ENCODE results near the gene CCDC142. TPM values are rescaled to one million over a fixed set of nuclear protein-coding genes. Genes with fewer than 3 reads are reported as not detected.

CCDC142 gene
- total and polyA plus RNA-seq, 10 of the 15 experiments (the other 5 are each of a cell fraction or from before 2014, with no cell fraction given) = 0.93 to 16.9 (median 9.0) TPM

DNA sequence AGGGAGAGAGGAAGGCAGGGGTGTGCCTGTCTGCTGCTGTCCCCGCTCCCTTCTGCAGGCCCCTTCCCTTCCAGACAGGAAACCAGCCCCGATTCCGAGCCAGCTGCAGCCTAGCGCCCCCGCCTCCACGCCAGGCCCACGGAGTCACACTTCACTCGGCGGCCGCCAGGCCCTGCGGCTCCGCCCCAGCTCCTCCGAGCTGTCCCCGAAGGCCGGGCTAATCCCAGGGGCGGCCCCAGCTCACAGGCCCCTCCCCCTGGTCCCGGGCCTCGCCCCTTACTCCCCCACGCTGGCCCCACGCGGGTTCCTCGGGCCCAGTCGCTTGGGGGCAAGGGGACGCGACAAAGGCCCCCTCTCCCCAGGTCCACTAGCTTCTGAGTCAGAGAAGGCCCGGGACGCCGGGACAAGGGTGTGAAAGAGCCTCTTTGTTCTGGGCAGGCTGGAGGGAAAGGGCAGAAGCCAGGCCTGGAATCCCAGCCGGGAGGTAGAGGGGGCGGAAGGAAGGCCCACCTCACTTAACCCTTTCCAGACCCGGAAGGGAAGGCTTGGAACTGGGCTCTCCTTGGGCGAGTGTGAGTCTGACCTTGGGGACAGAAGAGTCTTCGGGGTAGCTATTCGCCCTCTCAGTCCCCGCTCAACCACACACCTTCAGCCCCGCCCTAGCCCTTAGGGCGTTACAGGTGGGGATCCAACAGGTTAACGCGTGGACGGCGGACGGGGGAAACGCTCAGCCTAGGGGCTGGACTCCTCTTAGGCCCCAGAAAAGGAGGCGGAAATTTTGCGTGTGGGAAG lies 42.2 kb downstream of the CCDC142 start (continued):
- TF ChIP-seq EGR1 (IDR thresholded peaks at IDR 0.05; ENCODE audit: borderline replicate concordance in 1 of 2, low read depth in 2 of 2, low read length in 2 of 2) (peak in 1 of 2 experiments; percentile 81; a peak in 2 of 3 replicates), MYB (IDR thresholded peaks at IDR 0.05; ENCODE audit: borderline replicate concordance, low read depth, low read length) (no peak), TARDBP (IDR thresholded peaks at IDR 0.05; ENCODE audit: borderline replicate concordance) (no peak), KDM1A (IDR thresholded peaks at IDR 0.05; ENCODE audit: borderline replicate concordance) (no peak), MEF2B (IDR thresholded peaks at IDR 0.05; ENCODE audit: partially characterized antibody, poor library complexity, severe bottlenecking) (peak; percentile 56), POLR2AphosphoS2 (IDR thresholded peaks at IDR 0.05; ENCODE audit: low read depth, low read length) (peak; percentile 44; the same call in 1 of the 2 replicates), SMAD5 (IDR thresholded peaks at IDR 0.05; ENCODE audit: low read depth) (0 out of 2 replicates have a peak, but pooled peaks have one; percentile 25)

DNA sequence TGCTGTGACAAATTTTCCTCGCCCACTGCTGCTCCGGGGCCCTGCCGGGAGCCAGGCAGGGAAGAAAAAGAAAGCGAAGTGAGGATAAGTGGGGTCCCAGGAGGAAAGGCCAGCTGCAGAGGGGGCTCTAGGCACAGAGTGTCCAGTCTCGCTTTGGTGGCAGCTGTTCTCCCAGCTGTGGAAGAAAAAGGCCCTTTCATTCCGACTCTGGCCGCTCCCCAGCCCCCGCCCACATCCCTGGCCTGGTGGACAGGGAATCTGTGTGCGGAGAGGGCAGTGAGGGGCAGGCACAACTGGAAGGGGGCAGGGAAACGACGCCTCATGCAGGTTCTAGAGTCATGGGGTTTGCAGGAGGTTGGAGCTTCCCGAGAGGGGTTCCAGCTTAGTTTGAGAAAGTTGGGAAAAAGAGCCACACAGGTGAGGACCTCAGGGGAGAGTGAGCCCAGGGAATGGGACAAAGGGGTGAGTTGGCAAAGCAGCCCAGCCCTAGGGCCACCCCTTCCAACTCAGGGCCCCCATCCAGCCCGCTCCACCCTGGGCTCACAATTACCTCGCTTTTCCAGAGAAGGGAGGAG lies 42.9 kb downstream of the CCDC142 start:
- POLR2A ChIA-PET = interaction anchor here (0.6 to 3.4 kb wide), 15 partner anchors 8 to 670 kb away, joined by 3 to 29 read pairs (median 4); partner anchors contain the start of genes C2orf81, INO80B, MOGS and MRPL53
- intact Hi-C loops (cut with micrococcal nuclease; ENCODE audit: unreplicated experiment) = no loop called here
- SMC1A ChIA-PET (ENCODE audit: uncharacterized antibody, unreplicated experiment) = interaction anchor here (0.6 to 2.0 kb wide), 10 partner anchors 8 to 258 kb away, joined by 3 to 9 read pairs (median 4); partner anchors contain the start of genes C2orf81, INO80B, MRPL53 and WBP1
- in situ Hi-C loops (cut with MboI) = no loop called here
- peak overlapping the region; percentile 59 for H2AFZ ChIP-seq (ENCODE audit: control insufficient read depth, low read depth, low read length)
- no peak for ATAC-seq
- no peaks in the 10 kb centered on the region for H3K9me3 ChIP-seq (replicated peaks; ENCODE audit: control insufficient read depth, insufficient read depth, low read length)
- H3K9ac ChIP-seq (ENCODE audit: control insufficient read depth, insufficient read depth, low read length) = peak overlapping the region; percentile 62
- H3K4me2 ChIP-seq (ENCODE audit: control insufficient read depth, insufficient read depth) = peak overlapping the region; percentile 81
- 60% methylated on average over 14 of the region's 14 CpGs for WGBS (ENCODE audit: insufficient coverage, insufficient replicate concordance, low lambda C conversion rate, missing lambda C conversion rate)
- no peak for FAIRE-seq
- H3K4me3 ChIP-seq = peak overlapping the region; percentile 61; the same call in 1 of the 2 replicates
- H3K36me3 ChIP-seq (ENCODE audit: control insufficient read depth in 2 of 2, insufficient read depth in 2 of 2, low read length in 1 of 2) = no peaks in the 10 kb centered on the region
- no peak for DNase-seq (ENCODE audit: low read depth, low spot score)
- H3K27ac ChIP-seq (ENCODE audit: control insufficient read depth, insufficient read depth) = 0 out of 2 replicates have a peak overlapping the region, but pooled peaks have one; percentile 2
- peaks cover 2 to 10% of the 10 kb centered on the region in 2 experiments; a peak in 3 of 4 replicates for H3K27me3 ChIP-seq (replicated peaks in 1 of 2; ENCODE audit: control insufficient read depth in 2 of 2, insufficient read depth in 2 of 2, low read length in 1 of 2)
- no peaks in the 10 kb centered on the region; the same call in 1 of the 2 replicates for H3K79me2 ChIP-seq (ENCODE audit: control insufficient read depth, insufficient read depth, low read length)
- TSS peak; percentile 58 for BruUV-seq (replicated peaks)
- H3K4me1 ChIP-seq (ENCODE audit: control insufficient read depth, insufficient read depth, low read length) = peaks cover 23% of the 10 kb centered on the region
- CTCF ChIA-PET = interaction anchor here (0.8 to 2.5 kb wide), 8 partner anchors 8 to 149 kb away, joined by 3 to 12 read pairs (median 3); partner anchors contain the start of genes C2orf81, INO80B, MRPL53 and WDR54
- H4K20me1 ChIP-seq (ENCODE audit: control insufficient read depth, insufficient read depth) = no peaks in the 10 kb centered on the region
- RAD21 ChIA-PET (ENCODE audit: unreplicated experiment) = interaction anchor here (0.6 to 2.3 kb wide), 14 partner anchors 10 to 137 kb away, joined by 3 to 13 read pairs (median 4); partner anchors contain the start of genes C2orf81, INO80B, MRPL53 and WDR54
- no peak for TF ChIP-seq MYC (IDR thresholded peaks at IDR 0.05; ENCODE audit: insufficient read depth, insufficient read length, insufficient replicate concordance, low read length, severe bottlenecking)
- TF ChIP-seq, protein P1, sequence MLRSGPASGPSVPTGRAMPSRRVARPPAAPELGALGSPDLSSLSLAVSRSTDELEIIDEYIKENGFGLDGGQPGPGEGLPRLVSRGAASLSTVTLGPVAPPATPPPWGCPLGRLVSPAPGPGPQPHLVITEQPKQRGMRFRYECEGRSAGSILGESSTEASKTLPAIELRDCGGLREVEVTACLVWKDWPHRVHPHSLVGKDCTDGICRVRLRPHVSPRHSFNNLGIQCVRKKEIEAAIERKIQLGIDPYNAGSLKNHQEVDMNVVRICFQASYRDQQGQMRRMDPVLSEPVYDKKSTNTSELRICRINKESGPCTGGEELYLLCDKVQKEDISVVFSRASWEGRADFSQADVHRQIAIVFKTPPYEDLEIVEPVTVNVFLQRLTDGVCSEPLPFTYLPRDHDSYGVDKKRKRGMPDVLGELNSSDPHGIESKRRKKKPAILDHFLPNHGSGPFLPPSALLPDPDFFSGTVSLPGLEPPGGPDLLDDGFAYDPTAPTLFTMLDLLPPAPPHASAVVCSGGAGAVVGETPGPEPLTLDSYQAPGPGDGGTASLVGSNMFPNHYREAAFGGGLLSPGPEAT (IDR thresholded peaks at IDR 0.05; ENCODE audit: low read depth) = 0 out of 2 replicates have a peak, but pooled peaks have one; percentile 27

All from GM12878 (cell line).